HCT116 (cell line): ENCODE results near the gene IL1RAPL2. TPM values are rescaled to one million over a fixed set of nuclear protein-coding genes. Genes with fewer than 3 reads are reported as not detected.

Source experiments
- ATAC-seq: fragments of 200-7000 bp; cut with Tn5 transposase; 2 replicates; pipeline ENCODE4 v1.9.1; 2020; ENCODE audit warnings: mild to moderate bottlenecking, moderate library complexity
- BruUV-seq: library from RNA; stranded (reverse); fragments of 400-500 nt; replicated peaks from 2 replicates; lab custom pipeline; 2021; lab: Mats Ljungman, UMichigan
- CTCF ChIA-PET: fragments of 300-600 bp; sonication (Branson Sonifier 250); formaldehyde crosslinking; loops from one replicate; lab custom pipeline; 2021; ENCODE audit warnings: antibody characterized with exemption; lab: Charles Lee
- POLR2A ChIA-PET: fragments of 300-600, 350-600 bp; sonication (Branson Sonifier 250); formaldehyde crosslinking; loops from one replicate; lab custom pipeline; 2021; ENCODE audit warnings: antibody characterized with exemption; lab: Charles Lee
- RAD21 ChIA-PET, 2 experiments: fragments of 300-600 bp; sonication (Branson Sonifier 250); formaldehyde crosslinking; loops; one replicate each; lab custom pipeline; 2023; ENCODE audit warnings: low total read pairs in 2 of 2; ENCODE audit not compliant: uncharacterized antibody in 2 of 2, unreplicated experiment in 2 of 2, low non-redundant PET in 1 of 2; lab: Charles Lee
- DNase-seq: peaks from one replicate; pipeline ENCODE4 v3.0.0-alpha.2; 2010; ENCODE audit warnings: low read depth, low spot score
- H2AFZ ChIP-seq: fragments of 200-600 bp; shearing (Covaris generic), sonication (generic); 2 replicates; pipeline ENCODE4 v1.6.1; 2017; ENCODE audit warnings: low read depth, mixed run types, mixed read lengths, antibody characterized with exemption, low read length; ENCODE audit not compliant: poor library complexity, severe bottlenecking
- H3K27ac ChIP-seq: 2 replicates; pipeline ENCODE4 v1.5.1; 2012; ENCODE audit warnings: low read depth, low read length
- H3K27me3 ChIP-seq: fragments of 200-600 bp; sonication (generic); 2 replicates; pipeline ENCODE4 v1.6.1; 2016; ENCODE audit warnings: mixed run types, low read length, mixed read lengths; ENCODE audit not compliant: insufficient read depth
- H3K36me3 ChIP-seq, 2 experiments: fragments of 200-500 bp in 1 of 2; fragments of 200-600 bp in 1 of 2; sonication (Bioruptor generic) in 1 of 2; sonication (generic) in 1 of 2; 2 replicates each; pipeline versions ENCODE4 v1.5.1 to v1.6.1; 2014 to 2016; ENCODE audit warnings: low read length in 2 of 2, inconsistent platforms in 1 of 2, mixed read lengths in 1 of 2, mixed run types in 1 of 2; ENCODE audit not compliant: insufficient read depth in 2 of 2, control insufficient read depth in 1 of 2
- H3K4me1 ChIP-seq, 2 experiments: fragments of 200-600 bp in 1 of 2; sonication (generic) in 1 of 2; 2 replicates each; pipeline versions ENCODE4 v1.5.1 to v1.6.1; 2012 to 2017; ENCODE audit warnings: low read length in 2 of 2, inconsistent platforms in 1 of 2, mild to moderate bottlenecking in 1 of 2, mixed read lengths in 1 of 2, mixed run types in 1 of 2, moderate library complexity in 1 of 2; ENCODE audit not compliant: insufficient read depth in 2 of 2, control insufficient read depth in 1 of 2
- H3K4me2 ChIP-seq: fragments of 200-600 bp; sonication (generic); 2 replicates; pipeline ENCODE4 v1.6.1; 2017; ENCODE audit warnings: mixed run types, low read length, mixed read lengths
- H3K4me3 ChIP-seq, 2 experiments: fragments of 200-600 bp in 1 of 2; sonication (generic) in 1 of 2; replicated peaks in 1 of 2; 2 replicates each; pipeline ENCODE4 v1.5.1; 2011 to 2016; ENCODE audit warnings: low read length in 2 of 2, control low read depth in 1 of 2, low read depth in 1 of 2, mild to moderate bottlenecking in 1 of 2, mixed read lengths in 1 of 2, mixed run types in 1 of 2
- H3K79me2 ChIP-seq: fragments of 200-600 bp; sonication (generic); 2 replicates; pipeline ENCODE4 v1.6.1; 2017; ENCODE audit warnings: mild to moderate bottlenecking, mixed run types, low read length, moderate library complexity, mixed read lengths; ENCODE audit not compliant: insufficient read depth
- H3K9ac ChIP-seq: fragments of 200-600 bp; sonication (generic); 2 replicates; pipeline ENCODE4 v1.6.1; 2016; ENCODE audit warnings: low read length, mixed read lengths
- H3K9me2 ChIP-seq: fragments of 200-600 bp; sonication (generic), shearing (Covaris generic); 2 replicates; pipeline ENCODE4 v1.6.1; 2017; ENCODE audit warnings: mixed run types, mild to moderate bottlenecking, moderate library complexity; ENCODE audit not compliant: insufficient read depth
- H3K9me3 ChIP-seq, 2 experiments: fragments of 200-500 bp in 1 of 2; fragments of 200-600 bp in 1 of 2; sonication (Bioruptor generic) in 1 of 2; sonication (generic) in 1 of 2; 2 replicates each; pipeline ENCODE4 v1.6.1; 2014 to 2017; ENCODE audit warnings: low read length in 2 of 2, mixed read lengths in 2 of 2, inconsistent platforms in 1 of 2, low read depth in 1 of 2, mild to moderate bottlenecking in 1 of 2, mixed run types in 1 of 2, moderate library complexity in 1 of 2; ENCODE audit not compliant: control insufficient read depth in 1 of 2, insufficient read depth in 1 of 2
- H4K20me1 ChIP-seq: fragments of 200-600 bp; sonication (generic), shearing (Covaris generic); 2 replicates; pipeline ENCODE4 v1.6.1; 2017; ENCODE audit warnings: mixed run types, mild to moderate bottlenecking, moderate library complexity; ENCODE audit not compliant: insufficient read depth
- CEBPB ChIP-seq: IDR thresholded peaks from 2 replicates; pipeline ENCODE4 v1.6.1; 2012; ENCODE audit warnings: low read depth
- EZH2phosphoT487 ChIP-seq: fragments of 200-600 bp; IDR thresholded peaks from 2 replicates; pipeline ENCODE4 v1.6.1; 2018; ENCODE audit warnings: antibody characterized with exemption, borderline replicate concordance
- JUND ChIP-seq: IDR thresholded peaks from 2 replicates; pipeline ENCODE4 v1.6.1; 2012
- POLR2A ChIP-seq: IDR thresholded peaks from 2 replicates; pipeline ENCODE4 v1.7.0; 2011; ENCODE audit warnings: borderline replicate concordance; ENCODE audit not compliant: insufficient read depth, insufficient read length; ENCODE audit errors: extremely low read depth
- YY1 ChIP-seq: IDR thresholded peaks from 2 replicates; pipeline ENCODE4 v1.6.1; 2011; ENCODE audit warnings: low read length, low read depth, moderate library complexity, mild to moderate bottlenecking; ENCODE audit not compliant: insufficient replicate concordance; ENCODE audit errors: extremely low read depth
- ZFX ChIP-seq: fragments of 450-650 bp; IDR thresholded peaks from 2 replicates; pipeline ENCODE4 v1.6.1; 2017
- intact Hi-C: fragments of 100-400 bp; cut with micrococcal nuclease; formaldehyde crosslinking; loops from 2 replicates; pipeline ENCODE4 v1.10.0; 2022
- total RNA-seq: library from RNA; stranded (reverse); gene quantifications from one replicate; pipeline ENCODE4 v1.2.1, GENCODE V29; 2021; ENCODE audit not compliant: unreplicated experiment
- TF ChIP-seq, protein P1 (sequence below): IDR thresholded peaks from 2 replicates; pipeline ENCODE4 v1.6.1; 2012; ENCODE audit warnings: low read depth

The IL1RAPL2 gene
- total RNA-seq, 1 experiment from 2014 or later = not detected

DNA sequence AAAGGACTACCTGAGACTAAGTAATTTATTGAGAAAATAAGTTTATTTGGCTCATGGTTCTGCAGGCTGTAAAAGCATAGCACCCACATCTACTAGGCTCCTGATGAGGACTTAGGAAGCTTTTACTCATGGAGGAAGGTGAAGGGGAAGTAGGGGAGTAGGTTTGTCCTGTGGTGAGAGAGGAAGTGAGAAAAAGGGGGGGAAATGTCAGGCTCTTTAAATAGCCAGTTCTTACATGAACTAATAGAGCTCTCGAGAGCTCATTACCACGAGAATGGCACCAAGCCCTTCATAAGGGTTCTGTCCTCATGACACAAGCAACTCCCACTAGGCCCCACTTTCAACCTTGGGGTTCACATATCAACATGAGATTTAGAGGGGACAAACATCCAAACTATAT, 1130.9 kb downstream of the IL1RAPL2 start:
- no peaks in the 10 kb centered on the region for H3K79me2 ChIP-seq
- ChIA-PET RAD21 (no interaction called here), POLR2A (no interaction called here), CTCF (no interaction called here)
- ATAC-seq (no peak), DNase-seq (no peak)
- no TSS peak for BruUV-seq
- no peaks in the 10 kb centered on the region for H3K36me3 ChIP-seq
- H3K27me3 ChIP-seq = no peaks in the 10 kb centered on the region
- no peaks in the 10 kb centered on the region for H3K9me3 ChIP-seq
- TF ChIP-seq ZFX (no peak), EZH2phosphoT487 (no peak), POLR2A (no peak), JUND (no peak)
- H3K4me3 ChIP-seq = no peak overlapping the region
- no peak overlapping the region for H3K27ac ChIP-seq
- no peak overlapping the region for H2AFZ ChIP-seq
- no peaks in the 10 kb centered on the region for H4K20me1 ChIP-seq
- intact Hi-C loops = no loop called here
- H3K4me1 ChIP-seq = no peaks in the 10 kb centered on the region
- no peaks in the 10 kb centered on the region for H3K9me2 ChIP-seq
- H3K9ac ChIP-seq = no peak overlapping the region
- no peak overlapping the region for H3K4me2 ChIP-seq

DNA sequence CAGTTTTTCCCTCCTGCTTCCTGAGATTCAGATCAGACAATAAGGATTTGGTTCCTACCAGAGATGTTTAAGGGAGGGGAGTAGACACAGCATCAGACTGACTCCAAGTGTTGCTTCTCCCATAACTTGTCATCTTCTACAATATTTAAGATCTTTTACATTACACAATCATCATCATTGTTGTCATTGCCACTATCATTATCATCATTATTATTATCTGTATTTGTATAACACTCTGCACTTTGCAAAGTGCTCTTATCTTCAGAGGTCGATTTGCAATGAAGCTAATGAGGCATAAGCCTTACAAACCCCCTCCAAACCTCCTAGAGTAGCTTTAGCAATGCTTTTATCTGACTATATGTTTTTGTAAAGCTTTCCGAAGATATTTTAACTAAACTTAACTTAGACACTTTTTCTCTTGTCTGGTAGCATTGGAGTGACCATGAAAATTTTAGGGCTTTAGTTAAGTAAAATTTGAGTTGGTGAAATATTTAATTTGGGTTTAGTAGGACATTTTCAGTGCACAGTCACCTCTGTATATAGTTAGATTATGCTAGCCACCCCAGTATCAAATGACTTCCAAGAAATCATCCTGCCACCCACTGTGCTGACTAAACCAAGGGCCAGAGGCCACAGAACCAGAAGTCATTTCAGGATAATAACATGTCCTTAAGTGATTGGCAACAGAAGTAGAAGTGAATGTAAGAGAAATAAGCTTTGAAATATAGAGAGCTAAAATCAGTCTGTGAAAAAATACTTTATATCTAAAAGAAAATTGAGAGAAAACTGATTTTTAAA, 1132.2 kb downstream of the IL1RAPL2 start:
- CTCF ChIA-PET = no interaction called here
- ATAC-seq (no peak), DNase-seq (no peak)
- no peak overlapping the region for H2AFZ ChIP-seq
- no peaks in the 10 kb centered on the region for H3K9me3 ChIP-seq
- no peak overlapping the region for H3K9ac ChIP-seq
- no peak overlapping the region for H3K4me2 ChIP-seq
- no peak overlapping the region for H3K4me3 ChIP-seq
- H4K20me1 ChIP-seq = no peaks in the 10 kb centered on the region
- intact Hi-C loops = no loop called here
- no TSS peak for BruUV-seq
- TF ChIP-seq, protein P1, sequence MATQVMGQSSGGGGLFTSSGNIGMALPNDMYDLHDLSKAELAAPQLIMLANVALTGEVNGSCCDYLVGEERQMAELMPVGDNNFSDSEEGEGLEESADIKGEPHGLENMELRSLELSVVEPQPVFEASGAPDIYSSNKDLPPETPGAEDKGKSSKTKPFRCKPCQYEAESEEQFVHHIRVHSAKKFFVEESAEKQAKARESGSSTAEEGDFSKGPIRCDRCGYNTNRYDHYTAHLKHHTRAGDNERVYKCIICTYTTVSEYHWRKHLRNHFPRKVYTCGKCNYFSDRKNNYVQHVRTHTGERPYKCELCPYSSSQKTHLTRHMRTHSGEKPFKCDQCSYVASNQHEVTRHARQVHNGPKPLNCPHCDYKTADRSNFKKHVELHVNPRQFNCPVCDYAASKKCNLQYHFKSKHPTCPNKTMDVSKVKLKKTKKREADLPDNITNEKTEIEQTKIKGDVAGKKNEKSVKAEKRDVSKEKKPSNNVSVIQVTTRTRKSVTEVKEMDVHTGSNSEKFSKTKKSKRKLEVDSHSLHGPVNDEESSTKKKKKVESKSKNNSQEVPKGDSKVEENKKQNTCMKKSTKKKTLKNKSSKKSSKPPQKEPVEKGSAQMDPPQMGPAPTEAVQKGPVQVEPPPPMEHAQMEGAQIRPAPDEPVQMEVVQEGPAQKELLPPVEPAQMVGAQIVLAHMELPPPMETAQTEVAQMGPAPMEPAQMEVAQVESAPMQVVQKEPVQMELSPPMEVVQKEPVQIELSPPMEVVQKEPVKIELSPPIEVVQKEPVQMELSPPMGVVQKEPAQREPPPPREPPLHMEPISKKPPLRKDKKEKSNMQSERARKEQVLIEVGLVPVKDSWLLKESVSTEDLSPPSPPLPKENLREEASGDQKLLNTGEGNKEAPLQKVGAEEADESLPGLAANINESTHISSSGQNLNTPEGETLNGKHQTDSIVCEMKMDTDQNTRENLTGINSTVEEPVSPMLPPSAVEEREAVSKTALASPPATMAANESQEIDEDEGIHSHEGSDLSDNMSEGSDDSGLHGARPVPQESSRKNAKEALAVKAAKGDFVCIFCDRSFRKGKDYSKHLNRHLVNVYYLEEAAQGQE = no peak
- TF ChIP-seq EZH2phosphoT487 = no peak
- no peak for TF ChIP-seq YY1
- TF ChIP-seq CEBPB = no peak
- H3K36me3 ChIP-seq = no peaks in the 10 kb centered on the region
- no peaks in the 10 kb centered on the region for H3K79me2 ChIP-seq
- RAD21 ChIA-PET = no interaction called here
- H3K9me2 ChIP-seq = no peaks in the 10 kb centered on the region
- H3K4me1 ChIP-seq = no peaks in the 10 kb centered on the region
- no peak overlapping the region for H3K27ac ChIP-seq
- no peaks in the 10 kb centered on the region for H3K27me3 ChIP-seq
- POLR2A ChIA-PET = no interaction called here
